Left ventricle myocardium inferior (tissue), 1 donor: ENCODE data around the gene HOXB1. TPM values are rescaled to one million over a fixed set of nuclear protein-coding genes. Genes with fewer than 3 reads are reported as not detected.

ENCODE experiments used
- DNase-seq: peaks from one replicate; pipeline ENCODE4 v3.0.0-alpha.2; 2020
- H3K27ac ChIP-seq: fragments of 200-600 bp; replicated peaks from 2 replicates; pipeline ENCODE4 v1.8.0; 2021
- H3K27me3 ChIP-seq: fragments of 200-600 bp; 2 replicates; pipeline ENCODE4 v1.8.0; 2021; ENCODE audit warnings: low read depth
- H3K36me3 ChIP-seq: fragments of 200-600 bp; 2 replicates; pipeline ENCODE4 v1.8.0; 2021
- H3K4me1 ChIP-seq: fragments of 200-600 bp; 2 replicates; pipeline ENCODE4 v1.8.0; 2021
- H3K4me3 ChIP-seq: fragments of 200-600 bp; 2 replicates; pipeline ENCODE4 v1.8.0; 2021; ENCODE audit warnings: mild to moderate bottlenecking, moderate library complexity
- H3K9me3 ChIP-seq: fragments of 200-600 bp; replicated peaks from 2 replicates; pipeline ENCODE4 v1.8.0; 2021
- intact Hi-C: fragments of 100-400 bp; cut with micrococcal nuclease; formaldehyde crosslinking; loops from one replicate; pipeline ENCODE4 v1.11.0; 2022
- total RNA-seq: library from RNA; stranded (reverse); fragmentation: NEBNext Ultra II Directional; extraction: Animal tissue kit (Norgen Biotek cat#: 25700); gene quantifications from one replicate; pipeline ENCODE4 v1.2.1, GENCODE V29; 2021
- TF ChIP-seq, protein P1 (sequence below): fragments of 200-600 bp; IDR thresholded peaks from 2 replicates; pipeline ENCODE4 v1.8.0; 2021; ENCODE audit warnings: antibody characterized with exemption, mild to moderate bottlenecking, borderline replicate concordance
- donor health status: DM: no; HTN: yes; CAD: no; lungs with severe emphysema.

HOXB1 gene
- total RNA-seq, 1 donor from 2014 or later = not detected

DNA sequence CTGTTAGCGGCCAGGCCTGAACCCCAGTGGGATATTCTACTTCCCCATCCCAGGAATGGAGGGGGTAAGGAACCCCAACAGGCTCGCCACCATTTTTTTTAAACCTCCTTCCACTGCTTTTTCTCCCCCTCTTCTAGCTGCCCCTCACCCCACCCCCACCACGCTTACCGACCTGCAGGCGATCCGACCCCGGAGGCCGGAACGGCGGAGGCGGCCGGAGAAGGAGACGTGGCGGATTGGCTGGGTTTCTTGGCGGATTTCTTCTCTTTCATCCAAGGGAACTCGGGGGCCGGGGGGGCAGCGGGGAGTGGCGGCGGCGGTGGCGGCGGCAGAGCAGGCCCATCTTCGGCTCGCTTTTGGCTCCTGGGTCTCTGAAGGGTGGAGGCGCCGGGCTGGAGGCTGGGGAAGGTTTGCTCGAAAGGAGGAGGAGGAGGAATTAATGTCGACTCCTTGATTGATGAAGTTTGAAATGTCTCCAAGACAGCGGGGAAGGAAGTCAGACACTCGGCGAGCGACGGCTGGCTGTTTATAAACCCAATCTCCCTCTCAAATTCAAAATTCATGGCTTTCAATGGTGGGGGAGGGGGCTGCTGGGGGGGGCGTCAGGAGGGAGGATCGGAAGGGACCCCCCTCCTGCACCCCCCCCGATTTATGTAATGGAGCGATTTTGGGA lies 13.7 kb upstream of the HOXB1 start:
- Histone ChIP-seq H3K27me3 (peaks cover 100% of the 10 kb centered on the region), H3K4me3 (peak overlapping the region; percentile 74), H3K27ac (peak overlapping the region; percentile 90), H3K4me1 (peaks cover 46% of the 10 kb centered on the region), H3K9me3 (no peaks in the 10 kb centered on the region), H3K36me3 (no peaks in the 10 kb centered on the region)
- TF ChIP-seq, protein P1, sequence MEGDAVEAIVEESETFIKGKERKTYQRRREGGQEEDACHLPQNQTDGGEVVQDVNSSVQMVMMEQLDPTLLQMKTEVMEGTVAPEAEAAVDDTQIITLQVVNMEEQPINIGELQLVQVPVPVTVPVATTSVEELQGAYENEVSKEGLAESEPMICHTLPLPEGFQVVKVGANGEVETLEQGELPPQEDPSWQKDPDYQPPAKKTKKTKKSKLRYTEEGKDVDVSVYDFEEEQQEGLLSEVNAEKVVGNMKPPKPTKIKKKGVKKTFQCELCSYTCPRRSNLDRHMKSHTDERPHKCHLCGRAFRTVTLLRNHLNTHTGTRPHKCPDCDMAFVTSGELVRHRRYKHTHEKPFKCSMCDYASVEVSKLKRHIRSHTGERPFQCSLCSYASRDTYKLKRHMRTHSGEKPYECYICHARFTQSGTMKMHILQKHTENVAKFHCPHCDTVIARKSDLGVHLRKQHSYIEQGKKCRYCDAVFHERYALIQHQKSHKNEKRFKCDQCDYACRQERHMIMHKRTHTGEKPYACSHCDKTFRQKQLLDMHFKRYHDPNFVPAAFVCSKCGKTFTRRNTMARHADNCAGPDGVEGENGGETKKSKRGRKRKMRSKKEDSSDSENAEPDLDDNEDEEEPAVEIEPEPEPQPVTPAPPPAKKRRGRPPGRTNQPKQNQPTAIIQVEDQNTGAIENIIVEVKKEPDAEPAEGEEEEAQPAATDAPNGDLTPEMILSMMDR = no peak
- intact Hi-C loops = no loop called here
- DNase-seq = peak; percentile 85

GRCh38 chr17:48543854-48544348 lies 13.1 kb upstream of the HOXB1 start:
- intact Hi-C loops = no loop called here
- Histone ChIP-seq H3K36me3 (no peaks in the 10 kb centered on the region), H3K4me3 (peak overlapping the region; percentile 74), H3K9me3 (no peaks in the 10 kb centered on the region), H3K27ac (peak overlapping the region; percentile 90), H3K27me3 (peaks cover 100% of the 10 kb centered on the region), H3K4me1 (peaks cover 46% of the 10 kb centered on the region)
- TF ChIP-seq, protein P1 = no peak
- DNase-seq = peak; percentile 44

DNA sequence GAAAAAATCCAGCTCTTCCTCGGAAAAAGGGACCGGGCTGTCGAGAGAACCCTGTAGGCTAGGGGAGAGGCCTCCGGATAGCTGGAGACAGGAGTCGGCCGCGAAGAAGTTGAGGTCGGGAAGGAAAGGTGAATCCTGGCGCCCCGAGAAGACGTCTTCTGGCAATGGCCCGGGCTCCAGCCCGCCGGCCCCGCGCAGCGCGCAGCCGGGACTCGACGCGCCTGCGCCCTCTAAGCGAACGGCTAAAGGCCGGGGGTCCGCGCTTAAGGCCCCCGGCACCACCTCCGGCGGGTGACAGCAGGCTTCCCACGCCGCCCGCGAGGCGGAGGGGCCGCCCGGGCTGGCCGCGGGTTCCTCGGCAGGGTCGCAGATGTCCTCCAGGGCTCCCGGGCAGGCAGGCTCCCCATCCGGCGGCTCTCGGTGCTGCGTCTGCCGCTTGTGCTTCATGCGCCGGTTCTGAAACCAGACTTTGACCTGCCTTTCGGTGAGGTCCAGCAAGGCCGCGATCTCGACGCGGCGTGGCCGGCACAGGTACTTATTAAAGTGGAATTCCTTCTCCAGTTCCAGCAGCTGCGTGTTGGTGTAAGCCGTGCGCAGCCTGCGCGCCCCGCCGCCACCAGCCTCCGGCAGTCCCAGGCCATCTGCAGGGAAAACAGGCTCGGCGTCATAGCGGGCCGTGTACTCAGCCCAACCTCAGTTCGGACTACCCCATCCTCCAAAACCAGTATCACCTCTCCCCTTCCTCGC lies 12.5 kb upstream of the HOXB1 start:
- Histone ChIP-seq H3K36me3 (no peaks in the 10 kb centered on the region), H3K27ac (peak overlapping the region; percentile 90), H3K9me3 (no peaks in the 10 kb centered on the region), H3K4me3 (peak overlapping the region; percentile 74), H3K27me3 (peaks cover 100% of the 10 kb centered on the region), H3K4me1 (peaks cover 46% of the 10 kb centered on the region)
- intact Hi-C loops = no loop called here
- peak; percentile 47 for DNase-seq
- TF ChIP-seq, protein P1 = peak; percentile 38

- Histone ChIP-seq H3K27me3 (peaks cover 100% of the 10 kb centered on the region), H3K4me1 (peaks cover 46% of the 10 kb centered on the region), H3K9me3 (no peaks in the 10 kb centered on the region), H3K27ac (peak overlapping the region; percentile 90), H3K36me3 (no peaks in the 10 kb centered on the region), H3K4me3 (peak overlapping the region; percentile 74)
- intact Hi-C loops = no loop called here
- DNase-seq = no peak
- TF ChIP-seq, protein P1 = no peak
Observed at GRCh38 chr17:48542698-48543106, 11.9 kb upstream of the HOXB1 start.

DNA sequence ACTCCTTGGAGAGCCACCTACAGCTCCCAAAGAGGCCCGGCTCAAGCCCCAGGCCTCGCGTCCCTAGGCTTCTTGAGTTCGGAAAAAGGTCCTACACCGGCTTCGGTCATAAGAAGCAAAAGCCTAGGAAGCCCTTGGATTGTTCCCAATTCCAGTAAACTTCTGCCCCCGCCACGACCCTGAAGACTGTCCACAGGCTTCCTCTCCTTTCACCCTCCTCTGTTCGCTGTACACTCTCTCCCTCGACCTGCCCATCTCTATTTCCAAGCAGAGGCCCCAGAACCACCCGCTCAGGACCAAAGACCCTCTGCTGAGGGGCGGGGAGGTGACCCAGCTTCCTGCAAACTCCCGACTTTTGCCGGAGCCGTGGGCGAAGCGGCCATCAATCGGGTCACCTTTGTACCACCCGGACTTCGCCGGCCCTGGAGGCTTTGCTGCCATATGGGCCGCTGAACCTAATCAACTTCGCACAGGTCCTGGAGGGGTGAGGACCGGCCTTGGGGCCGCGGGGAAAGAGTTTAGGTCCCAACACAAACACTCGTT lies 11.4 kb upstream of the HOXB1 start:
- no peaks in the 10 kb centered on the region for H3K9me3 ChIP-seq
- no peaks in the 10 kb centered on the region for H3K36me3 ChIP-seq
- TF ChIP-seq, protein P1 = no peak
- peak overlapping the region; percentile 90 for H3K27ac ChIP-seq
- peaks cover 100% of the 10 kb centered on the region for H3K27me3 ChIP-seq
- peak overlapping the region; percentile 74 for H3K4me3 ChIP-seq
- H3K4me1 ChIP-seq = peaks cover 46% of the 10 kb centered on the region
- DNase-seq = no peak
- intact Hi-C loops = no loop called here
